HG02759 (cell line): ENCODE results near the gene MAN2C1.
"Not testable (repeated sequence)": the region's sequence is repeated elsewhere in the genome, so short reads cannot be mapped to it uniquely, and the experiment has no call there.

Experiments used
- ATAC-seq: cut with Tn5 transposase; IDR thresholded peaks from one replicate; pipeline ENCODE4 v1.9.1; 2021; ENCODE audit warnings: mild to moderate bottlenecking, moderate library complexity; ENCODE audit not compliant: unreplicated experiment

MAN2C1 gene

DNA sequence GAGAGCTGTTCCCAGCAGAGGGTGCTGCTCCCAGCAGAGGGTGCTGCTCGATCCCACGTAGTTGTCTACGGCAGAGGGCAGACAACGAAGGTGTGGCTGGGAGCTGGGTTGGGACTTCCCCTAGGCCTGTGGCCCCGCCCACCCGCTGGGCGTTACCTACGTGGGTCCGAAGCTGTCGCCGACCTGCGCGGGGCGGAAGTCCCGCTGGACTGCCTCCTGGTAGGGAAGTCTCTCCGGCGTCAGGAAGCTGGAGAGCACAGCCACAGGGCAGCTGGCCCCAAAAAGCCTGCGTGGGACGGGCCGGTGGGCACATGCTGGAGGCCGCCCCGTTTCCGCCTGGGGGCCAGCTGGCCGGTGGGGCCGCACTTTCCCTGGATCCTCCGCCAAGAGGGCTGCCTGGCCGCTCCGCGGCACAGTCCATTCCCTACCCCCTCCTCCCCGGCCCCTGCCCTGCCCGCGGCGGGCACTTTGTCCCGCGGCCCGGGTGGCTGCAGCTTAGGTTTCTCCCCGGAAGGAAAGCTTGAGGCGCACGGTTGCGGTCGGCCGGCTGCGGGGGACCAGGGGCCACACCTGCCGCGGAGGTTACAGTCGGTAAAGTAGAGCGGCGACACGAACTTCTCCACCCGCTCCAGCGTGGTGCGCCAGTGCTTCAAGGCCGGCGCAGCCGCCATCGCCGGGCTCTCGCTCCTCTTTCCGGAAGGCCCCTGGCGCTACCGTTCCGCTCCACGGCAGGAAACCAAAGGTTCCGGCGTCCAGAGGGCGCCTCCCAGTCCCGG lies at the start of gene MAN2C1:
TSS of gene MAN2C1 (minus strand) at position 695 of the 776 bp plus-strand sequence. CDS start at position 671, 24 bp downstream.
- ATAC-seq, result peak; percentile 88

- ATAC-seq, result no peak
Observed at GRCh38 chr15:75416584-75416983, 48.2 kb upstream of the MAN2C1 start.

DNA sequence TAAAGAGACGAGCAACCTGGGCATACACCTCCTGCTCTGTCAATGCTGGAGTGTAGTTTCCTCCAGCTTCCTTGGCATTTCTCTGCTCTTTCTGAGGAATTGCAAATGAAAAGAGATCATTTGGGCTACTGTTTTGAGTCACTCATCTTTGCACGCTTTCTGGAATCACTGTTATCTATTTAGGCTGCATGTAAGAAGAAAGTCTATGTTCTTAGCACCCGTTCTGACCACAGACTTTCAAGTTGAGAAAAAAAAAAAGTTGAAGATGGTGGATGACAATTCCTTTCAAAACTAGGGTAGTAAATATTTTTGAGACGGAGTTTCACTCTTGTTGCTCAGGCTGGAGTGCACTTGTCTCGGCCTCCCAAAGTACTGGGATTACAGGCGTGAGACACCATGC lies 41.8 kb upstream of the MAN2C1 start:
- no peak for ATAC-seq

DNA sequence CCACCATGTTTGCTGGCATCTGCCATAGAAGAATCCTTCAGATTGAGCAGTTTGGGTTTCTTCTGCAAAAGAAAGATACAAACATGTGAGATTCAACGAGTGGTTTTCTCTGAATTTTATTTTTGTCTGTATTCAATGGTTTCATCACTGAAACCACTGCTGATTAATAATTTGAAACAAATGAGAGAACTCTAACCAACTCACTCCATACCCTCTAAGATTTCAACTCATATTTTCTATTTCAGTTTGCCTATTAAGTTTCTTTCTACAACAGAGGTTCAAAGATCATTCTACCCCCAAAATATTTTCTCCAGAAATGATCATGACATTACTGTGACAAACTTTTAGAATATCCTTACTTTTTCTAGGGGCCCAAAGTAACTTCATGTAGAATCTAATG lies 38.7 kb upstream of the MAN2C1 start:
- no peak for ATAC-seq

GRCh38 chr15:75403892-75404291 lies 35.5 kb upstream of the MAN2C1 start:
- no peak for ATAC-seq

GRCh38 chr15:75397494-75397893 lies 29.1 kb upstream of the MAN2C1 start:
- ATAC-seq, result no peak

DNA sequence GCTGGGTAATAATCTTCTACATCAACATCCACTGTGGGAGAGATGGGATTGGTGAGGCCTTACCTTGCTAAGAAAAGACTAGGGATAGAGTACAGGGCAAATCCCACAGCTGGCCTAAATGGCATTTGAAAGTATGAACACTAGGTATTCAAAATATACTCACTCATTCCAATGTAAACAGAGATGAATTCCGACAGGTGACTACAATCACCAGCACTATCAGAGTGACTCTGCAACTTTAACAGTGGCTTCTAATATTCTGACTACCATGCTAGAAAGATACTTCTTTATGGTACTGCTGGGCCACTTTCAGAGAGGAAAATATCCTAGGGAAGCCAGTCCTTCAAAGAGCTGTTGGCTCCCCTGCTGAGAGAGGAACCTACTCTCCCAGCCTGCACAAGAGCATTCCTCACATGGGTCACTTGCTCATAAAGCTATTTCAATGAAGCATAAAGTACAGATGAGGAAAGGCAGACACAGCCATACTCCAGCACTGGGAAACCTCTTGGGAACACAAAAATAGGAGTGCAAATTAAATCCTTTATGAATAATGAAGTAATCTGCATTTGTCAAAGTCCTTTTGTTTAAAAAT lies 21.5 kb upstream of the MAN2C1 start:
- ATAC-seq, result no peak

DNA sequence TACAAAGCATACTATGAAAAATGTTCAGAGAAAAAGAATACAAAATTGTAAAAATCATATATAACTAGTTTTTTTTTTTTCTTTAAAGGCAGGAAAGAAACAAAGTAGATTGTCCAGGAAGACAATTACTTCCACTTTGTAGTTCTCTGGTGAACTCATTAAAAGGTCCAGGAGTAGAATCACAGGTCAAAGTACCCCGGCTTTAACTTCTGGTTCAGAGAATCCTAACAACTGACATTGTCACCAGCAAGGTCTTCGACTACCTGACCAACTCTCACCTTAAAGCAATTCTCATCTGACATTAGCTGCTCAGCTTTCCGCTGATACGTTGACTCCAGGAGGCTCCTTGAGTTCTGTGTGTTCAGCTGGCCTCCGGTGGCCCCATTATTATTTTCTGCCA lies 15.6 kb upstream of the MAN2C1 start:
- not testable (repeated sequence) for ATAC-seq

DNA sequence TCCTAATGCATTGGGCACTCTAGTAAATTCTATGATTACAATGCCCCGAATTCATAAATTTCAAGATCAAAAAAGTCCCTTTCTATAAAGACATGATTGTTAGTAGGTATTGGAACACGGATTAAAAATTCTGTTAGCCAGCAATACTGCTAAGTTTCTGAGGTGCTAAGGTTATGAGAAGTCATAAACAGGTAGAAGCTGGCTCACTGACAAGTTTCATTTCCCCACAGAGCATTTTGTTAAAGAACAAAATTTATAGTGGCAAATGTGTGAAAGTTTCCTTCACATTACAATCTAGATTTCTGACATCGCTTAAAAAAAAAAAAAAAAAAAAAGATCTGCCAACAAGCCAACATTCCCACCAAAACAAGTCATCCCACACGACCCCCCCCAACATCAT lies 12.4 kb upstream of the MAN2C1 start:
- ATAC-seq, result no peak

GRCh38 chr15:75371901-75372688 lies 3.7 kb upstream of the MAN2C1 start:
- ATAC-seq, result no peak

- no peak for ATAC-seq
Observed at GRCh38 chr15:75371486-75371885, 3.1 kb upstream of the MAN2C1 start.

DNA sequence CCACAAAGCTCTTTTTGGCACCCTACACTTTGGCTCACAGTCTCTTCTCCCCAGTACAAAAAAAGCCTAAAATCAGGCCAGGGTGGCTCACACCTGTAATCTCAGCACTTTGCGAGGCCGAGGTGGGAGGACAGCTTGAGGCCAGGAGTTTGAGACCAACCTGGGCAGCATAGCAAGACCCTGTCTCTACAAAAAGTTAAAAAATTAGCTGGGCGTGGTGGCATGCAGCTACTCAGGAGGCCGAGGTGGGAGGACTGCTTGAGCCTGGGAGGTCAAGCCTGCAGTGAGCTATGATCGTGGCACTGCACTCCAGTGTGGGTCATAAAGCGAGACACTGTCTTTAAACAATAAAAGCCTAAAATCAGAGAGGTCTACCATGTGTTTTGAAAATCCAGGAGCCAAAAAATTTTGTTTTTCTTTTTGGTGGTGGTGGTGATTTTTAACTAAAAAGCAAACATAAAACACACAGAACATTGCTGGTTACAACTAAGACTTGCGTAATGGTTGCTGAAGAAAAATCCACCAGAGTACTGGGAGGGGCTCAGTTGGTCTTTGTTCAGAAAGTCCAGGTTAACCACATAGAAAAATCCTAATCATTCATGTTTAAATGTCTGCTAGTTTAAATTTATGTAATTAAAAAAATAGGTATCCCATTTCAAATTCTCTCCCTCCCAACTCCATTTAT lies 1.6 kb upstream of the MAN2C1 start:
- ATAC-seq, result no peak

DNA sequence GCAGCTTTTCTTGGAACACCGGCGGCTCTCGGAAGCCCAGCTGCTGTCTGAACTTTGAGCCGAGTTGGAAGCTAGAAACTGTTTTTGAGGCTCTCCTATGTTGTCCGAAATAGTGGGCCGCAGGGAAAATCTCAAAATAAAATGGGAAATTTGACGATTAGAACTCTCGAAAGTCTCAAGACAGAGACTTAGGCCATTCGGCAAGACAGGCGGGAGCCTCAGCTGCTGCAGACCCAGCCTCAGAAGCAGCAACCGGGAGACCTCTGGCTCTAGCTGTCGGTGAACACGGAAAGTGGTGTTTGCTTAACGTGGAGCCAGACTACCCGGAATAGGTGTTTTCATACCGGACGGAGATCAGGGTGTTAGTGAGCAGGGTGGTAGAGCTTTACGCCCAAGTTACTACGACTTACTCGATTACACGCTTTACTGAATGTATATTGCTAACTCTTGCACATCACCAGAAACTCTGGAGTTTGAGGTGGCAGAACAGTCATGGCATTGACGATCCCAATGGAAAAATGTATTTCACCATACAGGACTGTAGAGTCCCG lies 357 bp upstream of the MAN2C1 start:
- ATAC-seq, result no peak

DNA sequence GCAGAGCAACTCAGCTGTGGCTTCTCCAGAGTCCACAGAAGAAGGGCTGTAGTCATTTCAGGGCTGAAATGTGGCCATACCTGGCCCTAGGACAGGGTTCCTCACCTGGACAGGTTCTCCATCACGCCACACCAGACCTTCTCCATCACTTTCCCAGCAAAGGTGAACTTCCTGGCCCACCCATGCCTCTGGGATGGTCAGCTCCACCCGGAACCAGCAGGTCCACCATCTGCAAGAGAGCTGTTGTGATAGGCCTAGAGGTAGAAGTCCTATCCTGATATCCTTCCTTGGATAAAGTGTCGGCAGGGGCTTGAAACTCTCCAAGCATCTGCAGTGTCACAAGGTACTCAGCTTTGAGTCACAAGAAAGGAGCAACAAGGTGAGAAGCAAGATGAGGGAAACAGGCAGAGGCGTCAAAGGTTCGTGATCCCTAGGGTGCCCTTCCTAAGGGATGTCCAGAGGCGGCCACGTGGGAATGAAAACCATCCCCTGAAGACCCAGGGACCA lies 948 bp downstream of the MAN2C1 start:
- no peak for ATAC-seq

GRCh38 chr15:75367006-75367405 lies 1.4 kb downstream of the MAN2C1 start:
- ATAC-seq, result no peak

DNA sequence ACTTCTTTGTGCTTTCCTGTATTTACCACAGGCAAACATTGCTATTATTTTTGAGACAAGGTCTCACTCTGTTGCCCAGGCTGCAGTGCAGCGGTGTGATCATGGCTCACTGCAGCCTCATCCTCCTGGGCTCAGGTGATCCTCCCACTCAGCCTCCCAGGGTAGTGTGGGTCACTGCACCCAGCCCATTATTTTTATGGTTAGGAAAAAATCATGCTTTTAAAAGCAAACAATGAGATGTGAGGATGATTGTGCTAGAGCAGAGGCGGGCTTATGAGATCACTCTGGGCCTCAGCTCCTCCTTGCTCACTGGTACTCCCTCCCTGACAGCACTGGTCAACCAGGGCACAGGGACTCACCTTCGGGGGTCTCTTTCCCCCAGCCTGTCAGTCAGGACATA lies 2.2 kb downstream of the MAN2C1 start:
- no peak for ATAC-seq

DNA sequence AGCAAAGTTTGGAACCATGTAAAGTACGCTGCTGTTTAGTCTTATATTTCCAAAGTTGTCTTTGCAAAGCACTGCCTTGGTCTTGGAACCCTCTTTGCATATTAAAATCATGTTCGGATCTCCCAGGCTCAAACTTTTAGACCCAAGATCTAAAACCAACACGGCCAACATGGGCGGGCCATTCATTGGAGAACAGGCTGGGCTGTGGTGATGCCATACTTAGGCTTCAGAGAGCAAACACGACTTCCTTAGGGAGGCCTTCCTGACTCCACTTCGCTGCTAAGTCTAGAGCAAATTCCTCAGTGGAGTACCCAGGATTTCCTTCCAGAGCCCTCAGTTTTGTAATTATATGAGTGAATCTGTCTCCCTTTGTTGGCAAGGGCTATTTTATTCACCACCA lies 3.5 kb downstream of the MAN2C1 start:
- no peak for ATAC-seq

DNA sequence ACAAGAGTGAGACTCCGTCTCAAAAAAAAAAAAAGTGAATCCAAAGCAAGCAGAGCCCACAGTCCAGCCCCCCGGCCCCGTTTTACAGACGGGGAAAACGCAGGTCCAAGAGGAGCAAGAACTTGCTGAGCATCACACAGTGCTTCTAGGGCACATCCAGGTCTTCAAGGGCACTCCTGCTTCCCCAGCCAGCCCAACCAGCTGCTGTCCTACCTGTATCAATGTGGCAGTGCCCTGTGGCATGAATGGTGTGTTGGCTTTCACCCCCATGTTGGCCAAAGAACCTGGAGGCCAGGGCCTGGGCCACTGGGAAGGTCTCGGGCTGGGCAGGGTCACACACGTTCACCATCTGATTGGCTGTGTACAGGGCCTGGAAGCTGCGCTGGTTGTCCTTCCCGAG lies 4.6 kb downstream of the MAN2C1 start:
- ATAC-seq, result no peak

- no peak for ATAC-seq
Observed at GRCh38 chr15:75362642-75363249, 5.7 kb downstream of the MAN2C1 start.

DNA sequence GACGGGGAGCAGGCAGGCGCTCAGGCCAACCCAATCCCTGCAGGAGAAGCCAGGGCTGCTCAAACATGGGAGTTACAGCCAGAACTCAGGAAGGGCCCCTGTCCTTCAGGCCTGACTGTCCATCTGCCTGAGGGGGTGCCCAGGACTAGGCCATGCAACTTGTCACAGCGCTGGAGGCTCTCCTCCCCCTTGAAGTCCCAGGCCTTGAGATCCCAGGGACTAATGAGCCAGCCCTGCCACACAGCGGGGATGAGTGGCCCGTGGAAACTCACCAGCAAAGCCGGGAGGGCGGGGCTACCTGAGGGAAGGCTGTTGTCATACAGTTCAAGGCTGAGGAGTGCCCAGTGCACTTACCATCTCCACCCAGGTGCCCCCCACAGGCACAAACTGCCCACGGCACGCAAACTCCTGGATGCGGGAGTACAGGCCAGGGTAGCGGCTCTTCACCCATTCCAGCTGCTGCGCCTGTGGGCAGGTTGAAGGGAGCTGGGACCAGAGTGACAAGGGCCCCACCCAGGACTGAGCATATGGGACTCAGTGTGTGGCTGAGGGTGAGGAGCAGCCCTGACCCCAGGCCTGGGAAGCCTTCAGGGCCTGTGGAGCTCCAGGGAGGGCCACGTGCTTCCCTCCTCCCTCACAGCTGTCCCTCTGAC lies 6.3 kb downstream of the MAN2C1 start:
- ATAC-seq, result no peak
